Measurements from ENCODE around the gene PYGB. TPM values are rescaled to one million over a fixed set of nuclear protein-coding genes. Genes with fewer than 3 reads are reported as not detected.

Gene PYGB
- total RNA-seq, 4 donors from 2014 or later, result 83.2 to 141 (median 94.6) TPM

- intact Hi-C loops (cut with DNase I), result loop anchor here (10.0 kb wide), 1 partner anchor 59 kb away; no protein-coding TSS in a partner anchor
- Histone ChIP-seq H3K4me3 (replicated peaks in 1 of 3) (no peak overlapping the region), H3K4me1 (peaks cover 7 to 9% of the 10 kb centered on the region in 2 donors), H3K27ac (no peak overlapping the region), H3K36me3 (peaks cover 3 to 17% of the 10 kb centered on the region in 2 donors), H3K9me3 (no peaks in the 10 kb centered on the region), H3K27me3 (no peaks in the 10 kb centered on the region)
- 95 to 96% methylated on average over 12 to 13 of the region's 13 CpGs for WGBS, 2 donors
- DNase-seq, result no peak
- no peak for TF ChIP-seq POLR2A (IDR thresholded peaks at IDR 0.05)
- TF ChIP-seq CTCF (IDR thresholded peaks at IDR 0.05), result no peak
Measured at GRCh38 chr20:25293910-25294458, 46.1 kb downstream of the PYGB start.

GRCh38 chr20:25294459-25295385 is 46.8 kb downstream of the PYGB start:
- Histone ChIP-seq H3K27ac (peak overlapping the region in 1 of 3 donors; percentile 29), H3K4me1 (peaks cover 7 to 9% of the 10 kb centered on the region in 2 donors)
- intact Hi-C loops (cut with DNase I), result loop anchor here (10.0 kb wide), 1 partner anchor 60 kb away; no protein-coding TSS in a partner anchor

GRCh38 chr20:25295386-25296093 is 47.7 kb downstream of the PYGB start:
- Histone ChIP-seq H3K36me3 (peaks cover 3 to 13% of the 10 kb centered on the region in 2 donors), H3K27me3 (no peaks in the 10 kb centered on the region), H3K9me3 (no peaks in the 10 kb centered on the region), H3K4me3 (replicated peaks in 1 of 3) (no peak overlapping the region), H3K4me1 (peaks cover 7 to 9% of the 10 kb centered on the region in 2 donors), H3K27ac (peak overlapping the region in 1 of 3 donors; percentile 29)
- TF ChIP-seq POLR2A (IDR thresholded peaks at IDR 0.05), result no peak
- TF ChIP-seq CTCF (IDR thresholded peaks at IDR 0.05), result no peak
- DNase-seq, result peak in 1 of 2 donors; percentile 44
- 73 to 83% methylated on average over 7 to 10 of the region's 10 CpGs for WGBS, 2 donors
- intact Hi-C loops (cut with DNase I), result loop anchor here (10.0 kb wide), 1 partner anchor 61 kb away; no protein-coding TSS in a partner anchor

More at GRCh38 chr20:25294459-25295385, 46.8 kb downstream of the PYGB start:
- Histone ChIP-seq H3K27me3 (no peaks in the 10 kb centered on the region), H3K9me3 (no peaks in the 10 kb centered on the region), H3K36me3 (peaks cover 3 to 17% of the 10 kb centered on the region in 2 donors), H3K4me3 (replicated peaks in 1 of 3) (no peak overlapping the region)
- WGBS, 2 donors, result 49 to 68% methylated on average over 19 to 21 of the region's 22 CpGs
- DNase-seq, result peak; percentile 45 to 49
- TF ChIP-seq CTCF (IDR thresholded peaks at IDR 0.05), result peak; percentile 21 to 81 (median 56)
- TF ChIP-seq POLR2A (IDR thresholded peaks at IDR 0.05), result no peak

- intact Hi-C loops (cut with DNase I), result loop anchor here (10.0 kb wide), 1 partner anchor 62 kb away; no protein-coding TSS in a partner anchor
- H3K4me3 ChIP-seq (replicated peaks in 1 of 3), result no peak overlapping the region
- H3K27me3 ChIP-seq, result no peaks in the 10 kb centered on the region
- H3K4me1 ChIP-seq, result peaks cover 7 to 9% of the 10 kb centered on the region in 2 donors
- peak in 1 of 2 donors; percentile 31 for DNase-seq
- no peak overlapping the region for H3K27ac ChIP-seq
- WGBS, 2 donors, result 86 to 89% methylated on average over 22 to 24 of the region's 24 CpGs
- TF ChIP-seq POLR2A (IDR thresholded peaks at IDR 0.05) (no peak), CTCF (IDR thresholded peaks at IDR 0.05) (peak in 2 of 6 experiments; percentile 36)
- no peaks in the 10 kb centered on the region for H3K9me3 ChIP-seq
- peaks cover 5% of the 10 kb centered on the region in 2 donors for H3K36me3 ChIP-seq
Measured at GRCh38 chr20:25296094-25297093, 48.5 kb downstream of the PYGB start.

All from thyroid gland (tissue), 4 donors.